Measurements from ENCODE around the gene SIRT6. TPM values are rescaled to one million over a fixed set of nuclear protein-coding genes. Genes with fewer than 3 reads are reported as not detected.
"Not testable (repeated sequence)": the region's sequence is repeated elsewhere in the genome, so short reads cannot be mapped to it uniquely, and the experiment has no call there.

Gene SIRT6
- total RNA-seq, 2 donors from 2014 or later, result 13.2 to 54.1 TPM

DNA sequence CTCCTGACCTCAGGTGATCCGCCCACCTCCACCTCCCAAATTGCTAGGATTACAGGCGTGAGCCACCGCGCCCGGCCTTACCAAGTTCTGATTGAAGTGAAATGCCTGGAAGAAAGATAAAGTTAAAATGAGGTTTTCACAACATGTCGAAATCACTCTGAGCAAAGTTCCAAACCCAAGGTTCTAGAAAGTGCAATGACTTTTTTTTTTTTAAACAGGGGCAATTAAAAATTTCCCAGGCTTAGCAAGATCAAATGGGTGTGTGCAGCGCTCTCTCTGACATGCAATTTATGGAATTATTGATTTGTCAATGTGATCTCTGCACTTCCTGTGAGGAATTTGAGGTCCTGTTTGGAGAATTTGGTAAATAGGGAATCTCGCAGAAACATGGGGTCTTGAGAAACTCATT, 45.7 kb downstream of the SIRT6 start:
- no peak for ATAC-seq
- Histone ChIP-seq H3K9me3 (no peaks in the 10 kb centered on the region), H3K27me3 (no peaks in the 10 kb centered on the region), H3K4me3 (no peak overlapping the region), H3K4me1 (peaks cover 8% of the 10 kb centered on the region), H3K27ac (no peak overlapping the region), H3K36me3 (replicated peaks in 1 of 2; ENCODE audit: insufficient read depth in 1 of 2, low read depth in 2 of 2) (no peaks in the 10 kb centered on the region)
- TF ChIP-seq, protein P1, sequence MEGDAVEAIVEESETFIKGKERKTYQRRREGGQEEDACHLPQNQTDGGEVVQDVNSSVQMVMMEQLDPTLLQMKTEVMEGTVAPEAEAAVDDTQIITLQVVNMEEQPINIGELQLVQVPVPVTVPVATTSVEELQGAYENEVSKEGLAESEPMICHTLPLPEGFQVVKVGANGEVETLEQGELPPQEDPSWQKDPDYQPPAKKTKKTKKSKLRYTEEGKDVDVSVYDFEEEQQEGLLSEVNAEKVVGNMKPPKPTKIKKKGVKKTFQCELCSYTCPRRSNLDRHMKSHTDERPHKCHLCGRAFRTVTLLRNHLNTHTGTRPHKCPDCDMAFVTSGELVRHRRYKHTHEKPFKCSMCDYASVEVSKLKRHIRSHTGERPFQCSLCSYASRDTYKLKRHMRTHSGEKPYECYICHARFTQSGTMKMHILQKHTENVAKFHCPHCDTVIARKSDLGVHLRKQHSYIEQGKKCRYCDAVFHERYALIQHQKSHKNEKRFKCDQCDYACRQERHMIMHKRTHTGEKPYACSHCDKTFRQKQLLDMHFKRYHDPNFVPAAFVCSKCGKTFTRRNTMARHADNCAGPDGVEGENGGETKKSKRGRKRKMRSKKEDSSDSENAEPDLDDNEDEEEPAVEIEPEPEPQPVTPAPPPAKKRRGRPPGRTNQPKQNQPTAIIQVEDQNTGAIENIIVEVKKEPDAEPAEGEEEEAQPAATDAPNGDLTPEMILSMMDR (IDR thresholded peaks at IDR 0.05), result no peak
- no peak for TF ChIP-seq POLR2A (IDR thresholded peaks at IDR 0.05)
- WGBS, 2 donors, result 79 to 80% methylated on average over 8 of the region's 8 CpGs
- DNase-seq, result no peak
- intact Hi-C loops (cut with DNase I), result no loop called here

DNA sequence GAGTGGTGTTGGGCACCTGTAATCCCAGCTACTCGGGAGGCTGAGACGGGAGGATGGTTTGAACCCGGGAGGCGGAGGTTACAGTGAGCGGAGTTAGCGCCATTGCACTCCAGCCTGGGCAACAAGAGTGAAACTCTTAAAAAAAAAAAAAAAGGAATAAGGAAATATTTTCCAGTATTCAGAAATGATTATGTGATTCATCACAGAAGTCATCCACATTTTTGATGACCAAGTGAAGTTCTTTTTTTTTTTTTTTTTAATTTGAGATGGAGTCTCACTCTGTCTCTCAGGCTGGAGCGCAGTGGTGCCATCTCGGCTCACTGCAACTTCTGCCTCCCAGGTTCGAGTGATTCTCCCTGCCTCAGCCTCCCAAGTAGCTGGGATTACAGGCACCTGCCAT, 47.0 kb downstream of the SIRT6 start:
- H3K27ac ChIP-seq; H3K4me3 ChIP-seq; H3K27me3 ChIP-seq; H3K4me1 ChIP-seq; ATAC-seq; H3K9me3 ChIP-seq; intact Hi-C loops (cut with DNase I); H3K36me3 ChIP-seq (replicated peaks in 1 of 2; ENCODE audit: insufficient read depth in 1 of 2, low read depth in 2 of 2); DNase-seq: not testable (repeated sequence)
- WGBS, 2 donors, result 84 to 85% methylated on average over 9 of the region's 9 CpGs

DNA sequence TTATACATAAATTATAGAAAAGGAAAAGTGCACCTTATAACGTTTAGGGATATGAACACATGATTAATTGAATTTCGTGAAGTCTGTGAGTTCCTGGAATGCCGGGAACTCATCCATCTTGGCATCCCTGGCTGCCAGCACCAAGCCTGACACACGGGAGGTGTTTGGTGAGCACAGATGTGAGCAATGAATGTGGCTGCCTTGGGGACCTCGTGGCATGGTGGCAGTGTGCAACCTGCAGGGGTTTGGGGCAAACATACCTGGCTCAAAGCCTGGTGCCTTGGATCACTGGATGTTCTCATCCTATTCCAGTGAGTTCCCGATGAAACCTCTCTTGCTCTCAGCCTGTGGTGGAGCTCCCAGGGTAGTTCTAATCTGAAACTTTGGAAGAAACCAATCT, 48.0 kb downstream of the SIRT6 start:
- no peak for ATAC-seq
- H3K4me3 ChIP-seq, result no peak overlapping the region
- H3K27ac ChIP-seq, result no peak overlapping the region
- no peaks in the 10 kb centered on the region for H3K27me3 ChIP-seq
- DNase-seq, result no peak
- H3K9me3 ChIP-seq, result no peaks in the 10 kb centered on the region
- H3K36me3 ChIP-seq (replicated peaks in 1 of 2; ENCODE audit: insufficient read depth in 1 of 2, low read depth in 2 of 2), result no peaks in the 10 kb centered on the region
- H3K4me1 ChIP-seq, result no peaks in the 10 kb centered on the region
- WGBS, 2 donors, result 15 to 22% methylated on average over 6 of the region's 6 CpGs
- intact Hi-C loops (cut with DNase I), result no loop called here
- TF ChIP-seq, protein P1 (IDR thresholded peaks at IDR 0.05), result no peak
- no peak for TF ChIP-seq POLR2A (IDR thresholded peaks at IDR 0.05)

DNA sequence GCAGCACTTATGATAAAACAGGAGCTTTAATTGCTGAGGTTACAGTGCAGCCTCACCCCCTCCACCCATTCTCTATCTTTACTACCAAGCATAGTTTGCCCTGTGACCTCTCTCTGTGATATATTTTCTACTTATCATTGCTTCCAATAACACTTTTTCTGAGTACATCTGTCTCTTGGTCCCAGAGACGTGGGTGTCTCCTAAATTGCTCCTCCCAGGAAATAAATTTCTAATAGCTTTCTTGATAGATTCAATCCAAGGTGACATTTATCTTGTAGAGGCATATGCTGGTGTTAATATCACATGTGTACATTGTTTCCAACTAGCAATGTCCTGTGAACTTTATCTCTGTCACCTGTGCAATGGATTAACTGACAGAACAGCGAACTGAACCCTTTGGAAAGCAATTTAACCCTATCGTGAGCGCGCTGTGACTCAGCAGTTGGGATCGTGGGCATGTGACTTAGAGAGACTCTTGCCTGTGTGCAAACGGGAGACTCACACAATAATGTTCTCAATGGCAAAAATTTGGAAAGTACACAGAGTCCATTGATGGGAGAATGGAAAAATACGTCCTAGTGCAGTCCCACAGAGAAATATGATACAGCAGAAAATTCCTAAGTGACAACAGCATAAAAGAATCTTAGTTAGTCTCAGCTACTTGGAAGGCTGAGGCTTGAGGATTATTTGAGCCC, 51.5 kb downstream of the SIRT6 start:
- Histone ChIP-seq H3K27ac (no peak overlapping the region), H3K27me3 (no peaks in the 10 kb centered on the region), H3K36me3 (replicated peaks in 1 of 2; ENCODE audit: insufficient read depth in 1 of 2, low read depth in 2 of 2) (no peaks in the 10 kb centered on the region), H3K9me3 (no peaks in the 10 kb centered on the region), H3K4me3 (no peak overlapping the region), H3K4me1 (no peaks in the 10 kb centered on the region)
- intact Hi-C loops (cut with DNase I), result no loop called here
- 4 to 18% methylated on average over 8 of the region's 8 CpGs for WGBS, 2 donors
- ATAC-seq (peak; percentile 27), DNase-seq (no peak)
- TF ChIP-seq POLR2A (IDR thresholded peaks at IDR 0.05), result no peak
- TF ChIP-seq, protein P1 (IDR thresholded peaks at IDR 0.05), result no peak

DNA sequence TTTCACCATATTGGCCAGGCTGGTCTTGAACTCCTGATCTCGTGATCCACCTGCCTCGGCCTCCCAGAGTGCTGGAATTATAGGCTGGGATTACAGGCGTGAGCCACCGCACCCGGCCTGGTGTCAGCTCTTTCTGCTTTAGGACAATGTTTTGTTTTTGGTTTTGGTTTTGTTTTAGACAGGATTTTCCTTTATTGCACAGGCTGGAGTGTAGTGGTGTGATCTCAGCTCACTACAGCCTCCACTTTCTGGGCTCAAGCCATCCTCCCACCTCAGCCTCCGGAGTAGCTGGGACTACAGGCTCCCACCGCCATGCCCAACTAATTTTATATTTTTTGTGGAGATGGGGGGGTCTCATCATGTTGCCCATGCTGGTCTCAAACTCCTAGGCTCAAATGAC, 53.3 kb downstream of the SIRT6 start:
- 82 to 85% methylated on average over 7 of the region's 7 CpGs for WGBS, 2 donors
- H3K36me3 ChIP-seq (replicated peaks in 1 of 2; ENCODE audit: insufficient read depth in 1 of 2, low read depth in 2 of 2); H3K4me3 ChIP-seq; H3K27me3 ChIP-seq; H3K9me3 ChIP-seq; intact Hi-C loops (cut with DNase I); DNase-seq; H3K4me1 ChIP-seq; H3K27ac ChIP-seq; ATAC-seq: not testable (repeated sequence)

DNA sequence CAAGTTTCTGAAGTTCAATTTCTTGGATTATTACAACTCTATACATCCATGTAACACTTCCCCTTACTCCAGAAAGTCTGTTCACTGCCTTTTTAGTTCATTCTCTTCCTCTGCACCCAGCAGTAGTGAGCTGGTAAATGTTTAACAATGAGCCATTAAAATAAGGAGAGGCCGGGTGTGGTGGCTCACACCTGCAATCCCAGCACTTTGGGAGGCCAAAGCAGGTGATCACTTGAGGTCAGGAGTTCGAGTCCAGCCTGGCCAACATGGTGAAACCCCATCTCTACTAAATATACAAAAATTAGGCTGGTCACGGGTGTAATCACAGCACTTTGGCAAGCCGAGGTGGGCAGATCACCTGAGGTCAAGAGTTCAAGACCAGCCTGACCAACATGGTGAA, 55.0 kb downstream of the SIRT6 start:
- H3K4me3 ChIP-seq; H3K9me3 ChIP-seq; ATAC-seq; H3K36me3 ChIP-seq (replicated peaks in 1 of 2; ENCODE audit: insufficient read depth in 1 of 2, low read depth in 2 of 2); intact Hi-C loops (cut with DNase I); DNase-seq; H3K27me3 ChIP-seq; H3K27ac ChIP-seq: not testable (repeated sequence)
- peaks cover 15% of the 10 kb centered on the region for H3K4me1 ChIP-seq
- WGBS, 2 donors, result 77 to 78% methylated on average over 4 of the region's 4 CpGs
